ENCODE data around the gene GPS1. TPM values are rescaled to one million over a fixed set of nuclear protein-coding genes. Genes with fewer than 3 reads are reported as not detected.

GPS1 gene
- 53.4 TPM for polyA plus RNA-seq (2013)

DNA sequence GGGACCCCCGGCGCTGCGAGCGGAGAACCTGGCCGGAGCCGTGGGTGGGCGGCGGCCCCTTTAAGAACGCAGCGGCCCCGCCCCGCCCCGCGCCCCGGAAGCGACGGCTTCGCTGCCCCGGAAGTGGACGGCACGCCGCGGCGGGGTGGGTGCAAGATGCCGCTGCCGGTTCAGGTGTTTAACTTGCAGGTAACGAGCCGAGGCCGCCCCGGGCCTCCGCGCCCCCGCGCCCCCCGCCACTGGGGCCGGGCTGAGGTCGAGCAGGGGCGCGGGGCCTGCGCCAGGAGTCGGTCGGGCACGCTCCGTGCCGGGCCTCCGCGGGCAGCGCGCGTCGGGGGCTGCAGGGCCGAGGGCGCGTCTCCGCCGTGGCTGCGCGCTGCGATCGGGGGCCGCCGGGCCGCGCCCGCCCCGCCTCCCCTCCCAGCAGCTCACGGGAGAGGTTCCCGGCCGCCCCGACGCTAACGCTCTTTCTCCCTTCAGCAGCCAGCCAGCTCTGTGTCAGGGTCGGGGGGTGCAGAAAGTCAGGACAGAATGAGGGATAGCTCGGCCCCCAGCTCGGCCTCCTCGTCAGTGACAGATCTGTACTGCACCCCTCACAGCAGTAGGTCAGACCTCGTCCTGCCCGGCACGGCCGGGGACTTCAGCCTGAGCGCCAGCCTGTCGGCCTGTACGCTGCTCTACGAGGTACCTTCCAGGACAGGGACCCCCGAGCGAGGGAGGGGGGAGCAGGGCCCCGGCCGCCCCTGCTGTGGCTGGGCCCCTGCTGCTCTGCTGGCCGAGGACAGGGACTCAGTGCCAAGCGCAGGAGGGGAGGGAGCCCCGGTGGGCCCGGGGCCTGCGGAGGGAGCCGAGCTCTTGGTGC is at the start of gene GPS1, which contains the start of gene RFNG:
Gene GPS1 (plus strand): TSS at position 123 of the 862 bp plus-strand sequence. CDS start 34 bp downstream, at position 157.
Gene RFNG (minus strand): TSS at position 36 of the 862 bp plus-strand sequence. CDS start 45 bp downstream, outside the sequence.
- Histone ChIP-seq H3K36me3 (ENCODE audit: control insufficient read depth in 4 of 4, insufficient read depth in 4 of 4, low read length in 3 of 4) (peaks cover 4 to 68% (median 38%) of the 10 kb centered on the region in 4 experiments), H3K9me3 (ENCODE audit: control extremely low read depth in 1 of 5, control insufficient read depth in 4 of 5, insufficient read depth in 2 of 5, low read depth in 1 of 5, low read length in 4 of 5) (no peaks in the 10 kb centered on the region), H3K4me1 (ENCODE audit: control extremely low read depth in 1 of 4, control insufficient read depth in 4 of 4, insufficient read depth in 4 of 4, low read length in 3 of 4) (peaks cover 0 to 25% (median 21%) of the 10 kb centered on the region in 4 experiments), H3K27me3 (replicated peaks in 2 of 5; ENCODE audit: control insufficient read depth in 4 of 5, insufficient read depth in 5 of 5, low read length in 4 of 5) (no peaks in the 10 kb centered on the region), H3K4me3 (ENCODE audit: control insufficient read depth in 1 of 7, extremely low read depth in 1 of 7, insufficient read depth in 4 of 7, low read depth in 2 of 7, low read length in 6 of 7) (peak within 1 kb of the TSS; percentile 62 to 95 (median 81)), H3K27ac (ENCODE audit: insufficient read depth in 1 of 2, low read depth in 1 of 2, low read length in 2 of 2, poor library complexity in 1 of 2, severe bottlenecking in 2 of 2) (peak within 1 kb of the TSS; percentile 25 to 66)
- WGBS (ENCODE audit: insufficient coverage) = under 1% methylated on average over 77 of the region's 94 CpGs
- ChIA-PET CTCF (interaction anchor here (1.0 kb wide), 1 partner anchor 14 kb away, joined by 3 read pairs; no protein-coding TSS in a partner anchor), POLR2A (interaction anchor here (0.7 kb wide), 1 partner anchor 9 kb away, joined by 3 read pairs; no protein-coding TSS in a partner anchor)
- DNase-seq = peak; percentile 25 to 54 (median 37)

DNA sequence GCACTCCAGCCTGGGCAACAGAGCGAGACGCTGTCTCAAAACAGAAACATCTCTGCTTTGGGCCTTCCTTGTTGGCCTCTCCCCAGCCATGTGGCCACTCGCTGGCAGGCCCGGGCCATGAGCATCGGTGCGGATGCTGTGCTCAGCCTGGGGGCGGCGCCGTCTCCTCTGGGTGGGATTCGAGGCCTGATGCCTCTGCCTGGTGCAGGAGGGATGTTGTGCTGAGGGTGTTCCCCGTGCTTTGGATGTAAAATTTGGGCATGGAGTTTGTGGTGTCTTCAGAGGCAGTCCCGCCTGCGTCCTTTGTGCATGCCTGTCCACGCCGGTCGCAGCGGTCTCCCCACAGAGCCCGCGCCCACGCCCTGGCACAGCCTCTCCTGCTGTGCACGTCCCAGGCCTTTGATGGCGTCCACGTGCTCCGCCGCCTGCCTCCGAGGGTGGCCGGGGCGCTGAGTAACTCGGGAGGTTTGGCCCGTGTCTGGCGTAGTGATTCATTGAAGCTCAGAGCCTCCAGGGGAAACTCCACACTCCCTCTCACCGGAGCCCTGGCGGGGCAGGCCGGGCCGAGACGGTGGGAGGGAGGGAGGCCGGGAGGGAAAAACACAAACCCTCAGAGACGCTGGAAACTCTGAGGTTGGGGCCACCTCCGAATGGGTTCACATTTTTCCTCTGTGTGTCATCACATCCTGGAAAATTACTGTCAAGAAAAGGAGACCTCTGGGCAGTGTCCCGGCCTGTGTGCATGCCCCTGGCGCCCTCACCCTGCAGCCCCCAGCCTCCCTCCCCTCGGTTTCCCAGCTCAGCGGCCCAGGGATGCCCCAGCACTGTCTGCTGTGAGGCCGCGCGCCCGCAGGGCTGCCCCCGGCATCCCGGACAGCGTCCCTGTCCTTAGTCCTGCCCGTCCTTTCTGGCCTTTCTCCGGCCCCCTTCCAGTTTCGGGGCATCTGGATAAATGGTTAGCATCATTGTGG is 48.0 kb upstream of the GPS1 start:
- H3K36me3 ChIP-seq (ENCODE audit: control insufficient read depth in 4 of 4, insufficient read depth in 4 of 4, low read length in 3 of 4) = peaks cover 0 to 3% (median 0%) of the 10 kb centered on the region in 4 experiments
- WGBS (ENCODE audit: insufficient coverage) = 98% methylated on average over 35 of the region's 53 CpGs
- no peak overlapping the region for H3K4me3 ChIP-seq (ENCODE audit: control insufficient read depth in 1 of 7, extremely low read depth in 1 of 7, insufficient read depth in 4 of 7, low read depth in 2 of 7, low read length in 6 of 7)
- no peak overlapping the region for H3K27ac ChIP-seq (ENCODE audit: insufficient read depth in 1 of 2, low read depth in 1 of 2, low read length in 2 of 2, poor library complexity in 1 of 2, severe bottlenecking in 2 of 2)
- ChIA-PET POLR2A (no interaction called here), CTCF (interaction anchor here (1.0 to 1.7 kb wide), 2 partner anchors 17 to 36 kb away, joined by 3 read pairs; no protein-coding TSS in a partner anchor)
- no peaks in the 10 kb centered on the region for H3K27me3 ChIP-seq (replicated peaks in 2 of 5; ENCODE audit: control insufficient read depth in 4 of 5, insufficient read depth in 5 of 5, low read length in 4 of 5)
- H3K9me3 ChIP-seq (ENCODE audit: control extremely low read depth in 1 of 5, control insufficient read depth in 4 of 5, insufficient read depth in 2 of 5, low read depth in 1 of 5, low read length in 4 of 5) = no peaks in the 10 kb centered on the region
- H3K4me1 ChIP-seq (ENCODE audit: control extremely low read depth in 1 of 4, control insufficient read depth in 4 of 4, insufficient read depth in 4 of 4, low read length in 3 of 4) = peaks cover 0 to 6% (median under 1%) of the 10 kb centered on the region in 4 experiments
- no peak for DNase-seq

DNA sequence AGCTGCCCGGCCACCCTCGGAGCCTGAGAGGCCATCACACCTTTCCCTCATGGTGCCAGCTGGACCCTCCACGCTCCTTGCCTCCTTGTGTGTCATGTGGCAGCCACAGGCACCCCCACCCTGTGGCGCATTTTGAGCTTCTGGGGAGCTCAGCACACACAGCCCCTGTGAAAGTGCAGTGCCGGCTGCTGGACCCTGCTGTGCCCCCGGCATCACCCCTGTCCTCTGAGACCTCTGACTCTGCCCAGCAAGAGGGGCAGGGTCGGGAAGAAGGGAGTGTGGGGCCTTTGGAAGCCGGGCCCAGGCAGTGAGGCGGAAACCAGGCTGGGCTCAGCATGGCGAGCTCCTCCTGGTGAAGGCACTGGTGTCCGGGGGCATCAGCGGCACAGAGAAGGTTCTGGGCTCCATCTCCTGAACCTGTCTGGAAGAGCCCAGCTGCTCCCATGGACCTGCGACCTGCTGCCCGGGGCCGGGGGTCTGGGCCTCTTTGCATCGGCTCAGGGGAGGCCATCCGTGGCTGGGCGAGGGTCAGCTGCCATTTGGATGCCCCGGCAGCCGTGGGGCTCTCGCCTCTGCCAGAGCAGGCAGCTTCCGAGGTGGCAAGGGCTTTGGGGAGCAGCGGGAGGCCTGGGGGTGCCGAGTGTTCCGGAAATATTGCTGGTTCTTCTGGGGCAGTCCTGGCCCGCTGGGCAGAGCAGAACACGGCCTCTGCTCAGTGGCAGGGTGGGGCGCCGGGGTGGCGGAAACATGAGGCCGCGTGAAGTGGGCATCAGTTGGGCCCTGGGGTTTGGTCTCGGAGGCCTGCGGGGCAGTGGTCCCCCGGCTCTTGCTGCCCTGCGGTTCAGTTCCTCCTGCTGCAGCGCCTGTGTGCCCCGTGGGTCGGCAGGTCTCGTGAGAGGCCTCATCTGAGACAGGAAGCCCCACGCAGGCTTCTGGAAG is 46.9 kb upstream of the GPS1 start:
- no peak overlapping the region for H3K27ac ChIP-seq (ENCODE audit: insufficient read depth in 1 of 2, low read depth in 1 of 2, low read length in 2 of 2, poor library complexity in 1 of 2, severe bottlenecking in 2 of 2)

DNA sequence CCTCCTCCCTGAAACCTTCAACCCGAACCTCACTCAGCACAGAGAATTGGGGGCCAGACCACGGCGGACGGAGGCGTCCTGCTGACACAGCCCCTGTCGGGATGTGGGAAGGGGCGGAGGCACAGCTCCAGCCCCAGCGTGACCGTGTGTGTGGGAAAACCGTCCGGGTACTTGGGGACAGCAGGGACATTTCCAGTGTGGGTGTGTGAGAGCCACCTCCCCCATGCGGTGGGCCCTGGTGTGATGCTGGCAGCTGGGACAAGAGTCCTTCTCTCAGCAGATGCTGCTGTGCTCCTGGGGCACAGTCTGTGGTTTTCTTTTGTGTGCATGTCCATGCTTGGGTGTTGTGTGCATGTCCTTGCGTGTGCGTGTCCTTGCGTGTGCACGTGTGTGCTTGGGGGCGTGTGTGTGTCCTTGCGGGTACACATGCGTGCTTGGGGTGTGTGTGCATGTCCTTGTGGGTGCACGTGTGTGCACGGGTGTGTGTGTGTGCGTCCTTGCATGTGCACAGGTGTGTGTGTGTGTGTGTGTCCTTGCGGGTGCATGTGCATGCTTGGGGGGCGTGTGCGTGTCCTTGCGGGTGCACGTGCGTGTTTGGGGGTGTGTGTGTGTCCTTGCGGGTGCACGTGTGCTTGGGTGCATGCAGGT is 45.9 kb upstream of the GPS1 start:
- Histone ChIP-seq H3K4me1 (ENCODE audit: control extremely low read depth in 1 of 4, control insufficient read depth in 4 of 4, insufficient read depth in 4 of 4, low read length in 3 of 4) (peaks cover 0 to 21% (median 9%) of the 10 kb centered on the region in 4 experiments), H3K36me3 (ENCODE audit: control insufficient read depth in 4 of 4, insufficient read depth in 4 of 4, low read length in 3 of 4) (no peaks in the 10 kb centered on the region), H3K27ac (ENCODE audit: insufficient read depth in 1 of 2, low read depth in 1 of 2, low read length in 2 of 2, poor library complexity in 1 of 2, severe bottlenecking in 2 of 2) (no peak overlapping the region), H3K9me3 (ENCODE audit: control extremely low read depth in 1 of 5, control insufficient read depth in 4 of 5, insufficient read depth in 2 of 5, low read depth in 1 of 5, low read length in 4 of 5) (no peaks in the 10 kb centered on the region), H3K4me3 (ENCODE audit: control insufficient read depth in 1 of 7, extremely low read depth in 1 of 7, insufficient read depth in 4 of 7, low read depth in 2 of 7, low read length in 6 of 7) (no peak overlapping the region), H3K27me3 (replicated peaks in 2 of 5; ENCODE audit: control insufficient read depth in 4 of 5, insufficient read depth in 5 of 5, low read length in 4 of 5) (no peaks in the 10 kb centered on the region)
- ChIA-PET POLR2A (no interaction called here), CTCF (no interaction called here)
- DNase-seq = no peak
- WGBS (ENCODE audit: insufficient coverage) = 97% methylated on average over 20 of the region's 30 CpGs

More for the DNA sequence above, 46.9 kb upstream of the GPS1 start:
- H3K9me3 ChIP-seq (ENCODE audit: control extremely low read depth in 1 of 5, control insufficient read depth in 4 of 5, insufficient read depth in 2 of 5, low read depth in 1 of 5, low read length in 4 of 5) = no peaks in the 10 kb centered on the region
- no peaks in the 10 kb centered on the region for H3K36me3 ChIP-seq (ENCODE audit: control insufficient read depth in 4 of 4, insufficient read depth in 4 of 4, low read length in 3 of 4)
- no peak overlapping the region for H3K4me3 ChIP-seq (ENCODE audit: control insufficient read depth in 1 of 7, extremely low read depth in 1 of 7, insufficient read depth in 4 of 7, low read depth in 2 of 7, low read length in 6 of 7)
- ChIA-PET CTCF (interaction anchor here (1.0 kb wide), 1 partner anchor 38 kb away, joined by 3 read pairs; no protein-coding TSS in a partner anchor), POLR2A (no interaction called here)
- DNase-seq = no peak
- 83% methylated on average over 37 of the region's 41 CpGs for WGBS (ENCODE audit: insufficient coverage)
- peaks cover 0 to 17% (median 9%) of the 10 kb centered on the region in 4 experiments for H3K4me1 ChIP-seq (ENCODE audit: control extremely low read depth in 1 of 4, control insufficient read depth in 4 of 4, insufficient read depth in 4 of 4, low read length in 3 of 4)
- no peaks in the 10 kb centered on the region for H3K27me3 ChIP-seq (replicated peaks in 2 of 5; ENCODE audit: control insufficient read depth in 4 of 5, insufficient read depth in 5 of 5, low read length in 4 of 5)

DNA sequence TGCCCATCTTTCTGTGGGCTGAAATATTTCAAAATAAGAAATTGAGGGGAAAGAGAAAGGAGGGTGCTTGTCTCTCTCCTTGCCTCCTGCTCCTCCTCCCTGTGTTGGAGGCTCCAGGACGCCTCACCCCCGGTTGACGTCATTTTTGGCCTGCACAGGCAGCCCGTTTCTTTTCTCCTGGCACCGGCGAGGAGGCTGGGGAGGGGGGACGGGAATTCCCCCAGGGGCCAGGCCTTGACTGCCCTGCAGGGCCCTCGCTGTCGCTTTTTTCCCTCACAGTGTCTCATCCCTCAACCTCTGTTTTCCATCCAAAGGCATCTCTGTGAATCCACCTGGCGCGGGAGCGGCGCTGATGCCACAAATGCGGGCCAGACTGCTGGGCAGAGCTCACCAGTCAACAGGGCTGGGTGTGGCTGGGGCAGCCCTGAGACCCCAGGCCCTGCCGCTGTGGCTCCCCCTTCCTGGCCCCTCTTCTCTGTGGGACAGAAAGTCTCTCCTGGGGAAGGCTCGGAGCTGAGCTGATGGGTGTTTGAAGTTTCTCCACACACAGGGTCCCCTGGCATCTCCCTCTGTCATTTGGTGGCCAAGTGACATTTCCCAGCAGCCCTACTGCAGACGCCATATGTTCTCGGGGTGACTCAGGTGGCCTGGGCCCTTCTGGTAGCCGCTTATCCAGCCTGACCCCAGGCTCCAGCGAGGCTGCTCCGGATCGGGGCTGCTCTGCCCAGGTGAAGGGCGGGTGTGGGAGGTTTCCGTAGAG is 45.0 kb upstream of the GPS1 start:
- ChIA-PET POLR2A (no interaction called here), CTCF (interaction anchor here (0.6 to 5.2 kb wide), 2 partner anchors 15 to 31 kb away, joined by 3 to 30 read pairs; partner anchors contain the start of genes CENPX and LRRC45)
- peaks cover 0 to 26% (median 12%) of the 10 kb centered on the region in 4 experiments for H3K4me1 ChIP-seq (ENCODE audit: control extremely low read depth in 1 of 4, control insufficient read depth in 4 of 4, insufficient read depth in 4 of 4, low read length in 3 of 4)
- H3K9me3 ChIP-seq (ENCODE audit: control extremely low read depth in 1 of 5, control insufficient read depth in 4 of 5, insufficient read depth in 2 of 5, low read depth in 1 of 5, low read length in 4 of 5) = no peaks in the 10 kb centered on the region
- WGBS (ENCODE audit: insufficient coverage) = 98% methylated on average over 22 of the region's 24 CpGs
- DNase-seq = no peak
- no peak overlapping the region for H3K4me3 ChIP-seq (ENCODE audit: control insufficient read depth in 1 of 7, extremely low read depth in 1 of 7, insufficient read depth in 4 of 7, low read depth in 2 of 7, low read length in 6 of 7)
- peaks cover 0 to 2% (median under 1%) of the 10 kb centered on the region in 4 experiments for H3K36me3 ChIP-seq (ENCODE audit: control insufficient read depth in 4 of 4, insufficient read depth in 4 of 4, low read length in 3 of 4)
- no peaks in the 10 kb centered on the region for H3K27me3 ChIP-seq (replicated peaks in 2 of 5; ENCODE audit: control insufficient read depth in 4 of 5, insufficient read depth in 5 of 5, low read length in 4 of 5)
- H3K27ac ChIP-seq (ENCODE audit: insufficient read depth in 1 of 2, low read depth in 1 of 2, low read length in 2 of 2, poor library complexity in 1 of 2, severe bottlenecking in 2 of 2) = no peak overlapping the region
